HG02759 (cell line): ENCODE results near the gene FMNL3.

ENCODE experiments used
- ATAC-seq: cut with Tn5 transposase; IDR thresholded peaks from one replicate; pipeline ENCODE4 v1.9.1; 2021; ENCODE audit warnings: mild to moderate bottlenecking, moderate library complexity; ENCODE audit not compliant: unreplicated experiment

The FMNL3 gene

DNA sequence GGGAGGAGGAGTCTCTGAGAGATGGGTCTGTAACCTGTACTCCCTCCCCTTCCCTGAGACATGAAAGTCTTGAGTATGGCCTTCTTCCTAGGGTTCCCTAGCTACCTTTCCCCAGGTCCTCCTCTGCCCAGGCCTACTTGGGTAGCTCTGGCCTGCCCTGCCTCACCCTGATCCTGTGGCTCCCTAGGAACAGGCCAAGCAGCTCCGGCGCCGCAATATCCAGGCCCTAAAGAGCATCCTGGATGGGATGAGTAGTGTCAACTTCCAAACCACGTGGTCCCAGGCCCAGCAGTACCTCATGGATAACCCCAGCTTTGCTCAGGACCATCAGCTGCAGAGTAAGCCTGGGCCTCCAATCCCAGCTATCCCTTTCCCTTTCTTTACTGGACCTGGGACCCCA is 71.5 kb downstream of the FMNL3 start:
- no peak for ATAC-seq

- no peak for ATAC-seq
These were observed 72.2 kb downstream of the FMNL3 start for GRCh38 chr12:49635036-49635435.

DNA sequence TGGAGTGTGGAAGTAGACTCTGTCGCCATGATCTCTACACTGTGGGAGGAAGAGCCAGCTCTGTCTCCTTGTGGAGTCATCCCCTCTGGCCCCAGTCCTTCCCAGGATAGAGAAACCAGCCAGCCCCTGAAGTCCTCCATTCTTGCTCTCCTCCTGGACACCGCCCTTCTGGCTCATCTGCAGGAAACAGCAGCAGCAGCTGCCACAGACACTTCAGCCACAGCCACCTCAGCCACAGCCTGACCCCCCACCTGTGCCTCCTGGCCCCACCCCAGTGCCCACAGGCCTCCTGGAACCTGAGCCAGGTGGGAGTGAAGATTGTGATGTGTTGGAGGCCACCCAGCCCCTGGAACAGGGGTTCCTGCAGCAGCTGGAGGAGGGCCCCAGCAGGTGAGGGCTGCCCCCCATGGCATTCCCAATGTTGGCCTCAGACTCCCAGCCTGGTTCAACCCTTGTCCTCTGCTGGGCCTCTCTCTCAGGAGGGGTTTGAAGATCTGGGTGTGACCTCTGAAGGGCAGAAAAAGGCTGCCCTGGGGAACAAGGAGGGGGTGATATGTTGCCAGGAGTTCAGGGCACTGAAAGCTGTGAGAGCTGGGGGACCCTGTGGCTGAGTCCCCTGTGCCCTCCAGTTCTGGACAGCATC is 73.4 kb downstream of the FMNL3 start:
- no peak for ATAC-seq

- ATAC-seq = no peak
These were observed 74.1 kb downstream of the FMNL3 start for GRCh38 chr12:49632986-49633702.

DNA sequence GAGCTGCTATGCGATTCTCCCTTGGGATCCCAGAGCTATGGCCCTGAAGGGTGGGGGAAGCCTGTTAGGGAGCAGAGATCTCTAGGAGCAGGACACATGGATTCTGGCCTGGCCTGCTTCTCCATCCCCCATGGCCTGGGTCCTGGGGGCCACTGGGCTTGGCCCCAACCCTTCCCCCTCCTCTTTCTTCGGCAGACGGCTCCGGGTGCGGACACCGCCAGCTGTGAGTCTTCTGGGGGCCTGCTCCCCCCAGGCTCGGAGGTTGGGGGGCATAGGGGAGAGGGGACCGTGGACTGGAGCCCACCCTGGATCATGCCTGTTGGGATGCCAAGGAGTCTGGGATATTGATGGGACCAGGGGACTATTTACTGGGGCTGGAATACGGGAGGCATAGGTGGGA is 74.8 kb downstream of the FMNL3 start:
- no peak for ATAC-seq

GRCh38 chr12:49631336-49631907 is 75.8 kb downstream of the FMNL3 start:
- no peak for ATAC-seq

GRCh38 chr12:49627752-49628360 is 79.3 kb downstream of the FMNL3 start:
- no peak for ATAC-seq

DNA sequence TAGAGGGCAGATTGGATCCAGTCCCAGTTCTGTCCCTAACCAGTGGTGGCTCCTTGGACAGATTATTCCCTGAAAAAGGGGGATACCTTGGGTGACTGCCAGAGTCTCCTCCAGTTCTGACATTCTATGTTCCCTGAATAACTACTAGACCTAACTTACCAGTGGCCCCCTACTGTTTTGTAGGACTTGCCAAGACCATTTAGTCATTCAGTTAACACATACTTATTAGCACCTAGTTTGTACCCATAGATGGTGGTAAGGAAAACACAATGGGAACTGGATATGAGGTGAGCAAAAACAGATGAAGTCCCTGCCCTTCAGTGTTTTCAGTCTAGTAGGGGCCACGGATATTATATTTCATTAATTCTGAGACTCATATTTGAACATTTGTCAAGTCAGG is 80.4 kb downstream of the FMNL3 start:
- ATAC-seq = no peak

DNA sequence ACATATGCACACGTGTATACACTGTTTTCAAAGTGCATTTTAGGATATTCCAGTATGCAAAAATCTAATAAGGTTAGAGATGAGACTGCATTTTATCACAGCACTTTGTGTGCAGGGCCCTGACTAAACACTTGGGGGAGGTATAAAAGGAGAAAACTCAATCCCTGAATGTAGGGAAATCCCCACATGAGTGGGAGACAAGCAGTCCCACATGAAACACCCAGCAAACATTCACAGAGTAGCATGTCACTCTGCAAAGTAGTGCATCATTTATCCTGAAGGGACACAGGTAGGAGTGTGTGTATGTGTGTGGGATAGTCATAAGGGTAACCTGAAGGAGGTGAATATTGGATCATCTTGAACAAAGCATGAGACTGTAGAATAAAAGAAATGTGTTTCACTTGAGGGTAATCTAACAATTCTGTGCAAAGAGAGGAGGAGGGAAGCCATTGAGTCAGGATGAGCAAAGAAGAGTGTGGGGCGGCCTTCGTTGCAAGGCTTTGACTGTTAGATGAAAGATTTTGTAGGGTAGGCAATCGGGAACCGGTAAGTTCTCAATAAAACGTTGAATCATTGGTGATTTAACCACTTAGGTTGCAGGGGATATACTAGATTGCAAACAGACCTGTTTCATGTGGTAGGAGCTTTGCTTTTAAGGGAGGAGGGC is 80.9 kb downstream of the FMNL3 start:
- no peak for ATAC-seq

DNA sequence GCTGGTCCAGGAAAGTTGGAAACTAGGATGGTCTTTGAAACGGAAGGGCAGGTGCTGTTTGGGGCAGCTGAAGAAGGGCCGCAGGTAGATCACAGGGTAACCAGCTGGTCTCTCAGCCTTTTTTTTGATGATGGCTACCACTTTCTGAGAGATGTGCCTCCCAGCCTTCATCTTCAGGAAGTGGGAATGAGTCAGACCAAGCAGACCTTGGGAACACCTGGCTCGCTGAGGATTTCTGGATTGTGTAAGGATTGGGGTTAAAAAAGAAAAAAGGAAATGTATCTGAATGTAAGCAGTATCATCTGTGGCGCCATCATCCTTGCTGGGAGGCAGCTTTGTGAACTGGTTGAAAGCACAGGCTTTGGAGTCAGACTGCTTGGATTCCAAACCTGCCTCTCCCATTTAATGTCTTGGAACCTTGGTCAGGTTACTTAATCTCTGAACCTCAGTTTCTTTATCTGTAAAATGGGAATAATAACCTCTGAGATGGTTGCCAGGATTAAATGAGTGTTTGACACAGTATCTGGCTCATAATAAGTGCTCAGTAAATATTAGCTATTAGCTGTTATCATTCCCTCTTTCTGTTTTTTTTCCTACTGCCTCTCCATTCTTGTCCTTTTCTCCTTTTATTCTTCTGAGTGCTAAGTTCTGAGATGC is 82.2 kb downstream of the FMNL3 start:
- ATAC-seq = no peak

- ATAC-seq = peak; percentile 82
These were observed 83.9 kb downstream of the FMNL3 start, which contains the start of gene PRPF40B for GRCh38 chr12:49623142-49623904. Gene PRPF40B (plus strand): TSS chr12:49623561. CDS start chr12:49623591, 30 bp downstream.

GRCh38 chr12:49622501-49623141 is 84.6 kb downstream of the FMNL3 start:
- ATAC-seq = peak; percentile 29

GRCh38 chr12:49621651-49622500 is 85.3 kb downstream of the FMNL3 start:
- ATAC-seq = no peak

- ATAC-seq = no peak
These were observed 87.9 kb downstream of the FMNL3 start for GRCh38 chr12:49619286-49619685.

DNA sequence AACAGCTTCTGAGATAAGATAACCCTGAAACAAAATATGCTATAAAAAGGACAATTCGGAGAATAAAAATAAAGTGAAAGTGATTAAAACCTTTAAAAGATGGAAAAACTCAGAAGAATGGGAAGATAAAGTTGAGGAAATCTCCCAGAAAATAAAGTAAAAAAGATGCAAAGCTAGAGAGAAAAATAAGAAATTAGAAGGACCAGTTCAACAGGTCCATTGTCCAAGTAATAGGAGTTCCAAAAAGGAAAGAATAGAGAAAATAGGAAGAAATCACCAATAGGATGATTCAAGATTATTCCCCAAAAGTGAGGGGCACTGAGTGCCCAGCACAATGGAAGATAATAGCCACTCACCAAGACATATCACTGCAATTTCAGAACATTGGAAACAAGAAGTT is 88.6 kb downstream of the FMNL3 start:
- no peak for ATAC-seq

GRCh38 chr12:49616533-49617219 is 90.5 kb downstream of the FMNL3 start:
- no peak for ATAC-seq

DNA sequence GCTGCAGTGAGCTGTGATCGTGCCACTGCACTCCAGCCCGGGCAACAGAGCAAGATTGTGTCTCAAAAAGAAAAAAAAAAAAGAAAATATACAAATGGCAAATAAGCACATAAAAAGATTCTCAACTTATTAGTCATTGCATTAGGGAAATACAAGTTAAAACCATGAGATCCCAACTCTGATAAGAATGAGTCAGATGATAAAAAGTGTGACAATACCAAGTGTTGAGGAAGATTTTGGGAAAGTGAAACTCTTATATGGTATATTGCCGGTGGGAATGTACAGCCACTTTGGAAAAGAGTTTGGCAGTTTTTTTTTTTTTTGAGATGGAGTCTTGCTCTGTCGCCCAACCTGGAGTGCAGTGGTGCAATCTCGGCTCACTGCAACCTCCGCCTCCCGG is 91.5 kb downstream of the FMNL3 start:
- ATAC-seq = no peak

GRCh38 chr12:49612210-49612609 is 95.0 kb downstream of the FMNL3 start:
- ATAC-seq = no peak
